ENCODE results near the gene DRAM2.

DRAM2 gene

DNA sequence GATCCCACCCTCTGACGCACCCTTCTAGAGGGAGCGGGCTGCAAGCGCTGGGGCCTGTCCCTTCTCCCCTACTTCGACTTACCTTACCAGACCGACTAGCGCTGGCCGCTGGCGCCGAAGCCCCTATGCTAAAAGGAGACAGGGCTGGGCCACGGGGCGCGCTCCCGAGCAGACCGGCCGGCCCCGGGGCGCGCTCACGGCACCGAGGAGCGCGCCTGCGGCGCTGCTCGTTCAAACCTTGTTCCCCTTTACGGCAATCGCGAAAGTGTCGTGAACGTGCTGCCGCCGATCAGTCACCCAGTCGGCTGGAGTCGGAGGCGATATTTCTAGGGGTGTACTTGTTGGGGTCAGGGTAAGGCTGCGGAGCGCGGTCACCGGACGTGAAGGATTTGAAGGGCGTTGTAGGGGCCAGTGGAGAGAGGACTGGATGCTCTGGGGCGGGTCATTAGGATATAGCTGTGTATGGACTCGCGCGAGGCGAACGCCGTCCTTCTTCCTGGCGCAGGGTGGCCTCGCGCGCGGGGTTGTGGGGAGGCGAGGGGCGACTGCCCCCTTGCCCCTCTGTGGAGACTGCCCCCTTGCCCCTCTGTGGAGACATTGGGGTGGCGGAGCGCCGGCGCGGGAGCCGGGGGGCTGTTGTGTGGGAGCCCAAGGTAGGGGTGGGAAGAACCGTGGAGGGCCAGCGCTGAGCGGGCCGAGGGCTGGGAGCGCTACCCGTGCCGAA, at the start of gene DRAM2, which contains the start of gene CEPT1:
Gene DRAM2, minus strand, starts transcription at position 138 of the 724 bp plus-strand sequence. CDS start 8,539 bp downstream, outside the sequence.
Gene CEPT1, plus strand, starts transcription at position 268 of the 724 bp plus-strand sequence. CDS start 7,492 bp downstream, outside the sequence.
- peak; percentile 96 for DNase-seq

DNA sequence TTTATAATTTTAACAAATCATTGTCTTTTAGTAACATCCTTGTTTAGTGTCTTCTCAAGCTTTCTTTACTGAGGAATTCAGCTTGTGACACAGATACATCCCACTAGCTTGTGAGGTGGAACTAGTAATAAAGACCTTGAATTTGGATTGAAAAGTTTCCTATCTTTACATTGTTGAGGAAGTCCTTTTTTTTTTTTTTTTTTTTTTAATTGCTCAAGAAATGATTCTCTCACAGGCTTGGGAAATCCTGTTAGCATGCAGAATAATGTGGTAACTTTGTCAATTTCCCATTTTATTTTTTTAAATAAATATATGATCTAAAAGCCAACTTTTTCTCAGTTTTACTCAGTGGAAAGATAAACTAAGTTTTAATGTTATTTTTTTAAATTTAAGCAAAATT, 44.8 kb upstream of the DRAM2 start:
- no peak for DNase-seq

GRCh38 chr1:111183308-111184069, 43.6 kb upstream of the DRAM2 start:
- no peak for DNase-seq

DNA sequence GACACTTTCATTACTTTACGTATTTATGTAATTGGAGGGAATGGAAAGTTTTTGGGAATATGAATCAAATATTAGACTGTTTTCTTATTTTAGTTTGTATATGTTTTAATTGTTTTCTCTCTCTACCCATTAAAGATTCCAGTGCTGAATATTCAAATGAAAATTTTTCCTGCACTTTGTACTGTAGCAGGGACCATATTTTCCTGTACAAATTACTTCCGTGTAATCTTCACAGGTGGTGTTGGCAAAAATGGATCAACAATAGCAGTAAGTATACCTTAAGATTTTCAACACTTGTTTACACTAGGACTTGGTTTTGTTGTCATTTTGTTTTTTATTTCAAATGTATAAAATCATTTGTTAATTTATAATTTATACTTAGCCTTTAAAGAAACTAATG, 42.2 kb upstream of the DRAM2 start:
- no peak for DNase-seq

DNA sequence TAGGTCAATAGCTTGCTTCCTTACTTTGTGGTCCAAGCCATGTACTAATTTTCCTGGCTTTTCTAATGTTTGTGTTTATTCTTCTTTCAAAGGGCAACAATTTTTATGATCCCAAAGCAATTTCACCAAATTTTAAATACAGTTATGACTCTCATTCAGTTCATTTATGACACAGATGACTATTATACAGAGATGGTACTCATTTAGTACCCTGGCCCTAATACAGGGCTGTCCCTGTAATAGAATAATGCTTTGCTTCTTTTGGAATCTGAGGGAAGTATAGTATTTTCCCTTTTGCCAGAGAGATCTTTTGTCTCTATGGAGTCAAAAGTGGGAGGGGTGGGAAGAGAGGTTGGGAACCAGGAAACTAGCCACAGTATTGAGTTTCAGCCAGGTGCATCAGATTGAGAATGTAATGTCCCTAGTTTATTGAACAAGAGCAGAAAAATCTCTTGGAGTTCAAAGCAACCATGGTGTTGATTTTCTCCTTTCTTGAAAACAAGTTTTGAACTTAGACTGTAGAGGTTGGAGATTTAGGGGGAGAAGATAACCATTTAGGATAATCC, 40.2 kb upstream of the DRAM2 start:
- DNase-seq = no peak

- no peak for DNase-seq
Observed at GRCh38 chr1:111176678-111177077, 36.8 kb upstream of the DRAM2 start.

- DNase-seq = no peak
Observed at GRCh38 chr1:111175349-111175748, 35.5 kb upstream of the DRAM2 start.

DNA sequence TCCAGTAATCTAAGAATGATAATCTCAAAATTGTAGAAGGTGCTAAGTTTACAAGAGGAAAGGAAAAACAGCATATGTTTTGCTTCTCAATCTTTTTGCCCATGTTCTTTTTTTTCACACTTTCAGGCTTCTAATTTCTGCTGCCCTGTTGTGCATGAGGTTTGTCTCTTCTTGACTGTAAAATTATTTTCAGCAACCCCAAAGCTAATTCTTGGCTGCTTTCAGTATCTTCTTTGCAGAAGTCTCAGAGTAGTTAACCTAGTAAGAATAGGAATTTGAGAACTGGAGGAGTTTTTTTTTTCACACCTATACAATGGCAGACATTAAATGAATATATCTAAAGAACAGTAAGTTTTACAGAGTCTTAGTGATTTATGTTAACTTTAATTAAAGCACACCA, 34.2 kb upstream of the DRAM2 start:
- DNase-seq = no peak

DNA sequence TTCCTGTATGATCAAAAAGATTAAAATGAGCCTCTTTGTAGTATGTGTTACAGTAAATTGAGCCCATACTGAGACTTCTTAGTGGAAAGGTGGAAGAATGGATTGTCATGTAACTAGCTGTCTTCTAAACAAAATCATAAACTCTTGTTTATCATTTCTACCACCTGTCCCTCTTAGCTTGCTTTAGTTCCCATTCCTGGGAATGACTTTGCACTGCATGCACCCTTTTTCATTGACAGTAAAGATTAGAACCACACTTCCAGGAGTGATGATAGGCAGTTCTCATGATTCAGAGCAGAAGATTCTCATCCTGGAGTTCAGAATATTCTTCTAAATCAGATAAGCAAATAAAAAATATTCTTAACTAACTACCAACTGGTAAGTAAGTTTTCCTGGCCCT, 32.6 kb upstream of the DRAM2 start:
- DNase-seq = no peak

- no peak for DNase-seq
Observed at GRCh38 chr1:111164151-111164550, 24.3 kb upstream of the DRAM2 start.

- DNase-seq = no peak
Observed at GRCh38 chr1:111163363-111163762, 23.5 kb upstream of the DRAM2 start.

- no peak for DNase-seq
Observed at GRCh38 chr1:111162488-111162880, 22.6 kb upstream of the DRAM2 start.

GRCh38 chr1:111161843-111162487, 22.1 kb upstream of the DRAM2 start:
- no peak for DNase-seq

DNA sequence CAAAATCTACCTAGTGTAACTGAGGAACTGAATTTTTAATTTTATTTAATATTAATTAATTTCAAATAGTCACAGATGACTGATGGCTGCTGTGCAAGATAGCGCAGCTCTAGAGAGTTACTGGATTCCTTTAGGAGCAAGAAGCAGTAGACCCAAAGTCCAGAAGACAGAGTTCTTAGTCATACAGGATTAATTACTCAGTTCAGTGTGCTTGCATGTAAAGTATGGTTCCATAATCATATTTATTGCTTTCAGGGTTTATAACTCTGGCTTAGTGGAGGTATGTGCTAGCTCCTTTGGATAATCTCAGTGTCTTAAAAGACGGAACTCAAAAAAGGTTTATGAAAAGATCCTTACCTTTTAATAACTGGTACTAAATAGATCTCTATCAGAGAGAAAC, 17.5 kb upstream of the DRAM2 start:
- no peak for DNase-seq

- DNase-seq = no peak
Observed at GRCh38 chr1:111154021-111154999, 14.4 kb upstream of the DRAM2 start.

- no peak for DNase-seq
Observed at GRCh38 chr1:111151838-111152237, 11.9 kb upstream of the DRAM2 start.

DNA sequence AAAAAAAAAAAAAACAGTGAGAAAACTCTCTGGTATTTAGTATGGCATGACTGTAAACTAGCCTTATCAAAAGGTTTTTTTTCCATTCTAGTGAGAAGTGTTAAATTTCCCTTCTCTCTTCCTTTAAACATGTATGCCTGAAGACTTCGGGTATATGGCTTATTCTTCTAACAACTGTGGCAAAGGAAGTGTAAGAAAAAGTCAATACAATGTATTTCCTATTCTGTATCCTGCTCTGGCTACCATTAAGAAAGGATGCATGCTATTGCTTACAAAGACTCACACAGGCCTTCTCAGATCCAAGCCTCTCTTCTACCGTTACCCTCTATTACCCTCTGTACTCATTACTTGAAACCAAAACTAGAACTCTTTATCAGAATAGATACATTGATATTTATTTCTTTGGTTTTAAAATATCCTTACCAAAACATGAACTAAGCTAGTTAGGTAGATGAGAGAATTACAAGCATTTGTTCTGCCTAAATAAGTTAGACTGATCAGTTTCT, 8.5 kb upstream of the DRAM2 start:
- DNase-seq = no peak

DNA sequence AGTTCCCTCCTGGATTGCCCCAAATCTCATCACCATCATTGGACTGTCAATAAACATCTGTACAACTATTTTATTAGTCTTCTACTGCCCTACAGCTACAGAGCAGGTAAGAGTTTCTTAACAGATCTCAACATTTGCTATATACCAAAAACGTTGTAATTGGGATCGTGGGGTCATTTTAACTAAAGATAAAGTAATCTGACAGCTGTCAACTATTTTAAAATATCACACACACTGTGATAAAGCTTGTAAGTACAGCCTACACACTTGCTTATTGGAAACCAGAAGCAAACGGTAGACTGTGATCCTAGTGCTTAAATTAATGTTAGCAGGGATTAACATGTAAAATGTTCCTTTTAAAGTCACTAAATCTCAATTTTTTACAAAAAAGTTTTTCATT, 8.1 kb upstream of the DRAM2 start:
- no peak for DNase-seq

DNA sequence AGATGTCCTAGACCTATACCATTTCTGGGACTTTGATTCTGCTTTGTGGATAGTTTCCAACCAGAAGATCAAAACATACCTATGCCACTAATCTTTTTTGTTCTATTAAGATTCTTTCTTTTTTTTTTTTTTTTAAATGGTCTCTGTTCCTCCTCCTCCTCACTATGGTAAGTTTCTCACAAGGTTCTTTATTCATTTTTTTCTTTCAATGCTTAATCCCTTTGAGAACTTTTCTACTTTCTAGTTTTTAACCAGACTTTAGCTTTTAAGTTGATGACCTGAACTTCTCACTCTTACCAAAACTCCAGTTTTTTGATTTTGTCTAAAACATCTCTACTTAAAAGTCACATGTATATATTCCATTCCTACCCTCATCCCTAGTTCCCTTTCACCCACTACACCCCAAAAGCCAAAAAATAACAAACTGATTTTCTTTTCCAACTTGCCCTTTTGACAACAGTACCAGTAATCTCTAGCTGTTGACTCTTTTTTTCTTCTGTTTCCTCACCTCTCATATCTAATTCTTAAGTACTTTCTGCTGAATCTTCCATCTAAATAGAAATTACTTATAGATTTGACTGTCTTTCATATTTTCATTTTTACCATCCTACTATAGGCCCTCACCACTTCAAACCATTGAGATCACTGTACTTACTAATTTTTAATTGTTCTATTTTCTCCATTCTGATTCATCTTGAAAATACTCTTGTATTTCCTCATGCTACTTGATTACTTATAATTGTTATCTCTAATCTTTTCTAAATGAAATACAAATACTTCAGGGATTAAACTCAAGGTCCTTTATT, 6.3 kb upstream of the DRAM2 start:
- no peak for DNase-seq

DNA sequence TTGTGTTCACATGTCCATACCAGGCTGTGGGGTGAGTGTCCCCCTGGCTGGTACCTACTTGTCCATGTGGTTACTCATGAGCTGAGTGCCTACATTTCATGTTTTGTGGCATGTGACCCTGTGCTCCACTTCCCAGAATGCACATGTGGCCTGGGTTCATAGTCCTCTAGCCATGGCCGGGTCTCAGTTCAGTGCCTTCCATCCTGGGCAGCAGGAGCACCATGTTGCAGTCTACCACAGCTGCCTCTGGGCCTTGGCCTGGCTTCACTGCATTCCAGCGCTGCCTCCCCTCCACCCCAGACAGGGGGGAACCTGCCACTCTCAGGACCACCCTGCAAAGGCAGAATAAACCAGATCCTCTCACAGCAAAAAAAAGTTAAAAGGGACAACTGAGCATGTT, 5.6 kb upstream of the DRAM2 start:
- DNase-seq = no peak

DNA sequence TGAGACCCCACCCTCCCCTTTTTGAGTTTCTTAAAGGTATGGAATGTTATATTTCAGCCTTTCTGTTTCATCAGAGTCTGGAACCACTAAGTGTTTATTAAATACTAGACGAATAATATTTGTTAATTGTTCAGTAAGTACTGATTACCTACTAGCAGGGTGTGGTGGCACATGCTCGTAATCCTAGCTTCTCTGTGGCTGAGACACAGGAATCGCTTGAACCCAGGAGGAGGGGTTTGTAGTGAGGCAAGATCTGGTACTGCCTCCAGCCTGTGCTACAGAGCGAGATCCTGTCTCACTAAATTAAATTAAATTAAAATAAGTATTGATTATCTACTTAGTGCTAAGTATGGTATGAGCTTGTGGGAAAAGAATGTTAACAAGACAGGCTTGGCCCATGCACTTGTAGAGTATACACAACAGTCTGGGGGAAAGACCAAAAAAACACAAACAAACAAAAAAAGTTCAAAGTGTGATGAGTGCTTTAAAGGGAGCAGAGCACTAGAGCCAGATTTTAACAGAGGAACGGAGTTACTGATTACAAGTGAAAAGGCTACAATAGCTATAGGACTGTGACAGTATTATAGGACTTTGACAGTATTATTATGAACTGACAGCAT, 2.6 kb upstream of the DRAM2 start:
- DNase-seq = no peak

All from fibroblast of skin of right biceps (primary cell).